BJ (cell line): Measurements from ENCODE around the gene SENP8. TPM values are rescaled to one million over a fixed set of nuclear protein-coding genes. Genes with fewer than 3 reads are reported as not detected.

Source experiments
- CTCF ChIA-PET: fragments of 350-600 bp; formaldehyde crosslinking; extraction: SDS; loops from one replicate; lab custom pipeline; 2021; ENCODE audit warnings: antibody characterized with exemption, inconsistent platforms; lab: Yijun Ruan, JAX
- POLR2A ChIA-PET: fragments of 300-600 bp; sonication (Branson Sonifier 250); formaldehyde crosslinking; extraction: SDS; loops from one replicate; lab custom pipeline; 2021; ENCODE audit warnings: antibody characterized with exemption; lab: Charles Lee
- DNase-seq: peaks from one replicate; pipeline ENCODE4 v3.0.0-alpha.2; 2011; ENCODE audit warnings: low read depth
- H3K27me3 ChIP-seq: 2 replicates; pipeline ENCODE4 v1.6.0; 2011; ENCODE audit warnings: low read length; ENCODE audit not compliant: control insufficient read depth, insufficient read depth
- H3K36me3 ChIP-seq: 2 replicates; pipeline ENCODE4 v1.5.1; 2011; ENCODE audit warnings: low read length; ENCODE audit not compliant: control insufficient read depth, insufficient read depth
- H3K4me3 ChIP-seq: 2 replicates; pipeline ENCODE4 v1.5.1; 2011; ENCODE audit warnings: low read depth, mild to moderate bottlenecking, control low read depth, low read length
- CTCF ChIP-seq: IDR thresholded peaks from 2 replicates; pipeline ENCODE4 v1.5.1; 2011; ENCODE audit warnings: low read depth, mild to moderate bottlenecking, control low read depth, inconsistent platforms, low read length, moderate library complexity; ENCODE audit not compliant: insufficient read depth
- polyA plus RNA-seq: library from polyadenylated mRNA; depleted of rRNA; stranded (reverse); fragments of >200 nt; gene quantifications from 2 replicates; pipeline ENCODE4 v1.2.3, GENCODE V29; 2011

Gene SENP8
- polyA plus RNA-seq, 1 experiment, result 3.1 TPM

GRCh38 chr15:72127724-72128322 is 9.6 kb downstream of the SENP8 start:
- no peak for TF ChIP-seq CTCF
- ChIA-PET POLR2A (no interaction called here), CTCF (interaction anchor here (0.7 kb wide), 1 partner anchor 14 kb away, joined by 3 read pairs; no protein-coding TSS in a partner anchor)
- H3K36me3 ChIP-seq, result no peaks in the 10 kb centered on the region
- no peak for DNase-seq
- no peak overlapping the region for H3K4me3 ChIP-seq
- no peaks in the 10 kb centered on the region for H3K27me3 ChIP-seq

GRCh38 chr15:72128359-72128758 is 10.2 kb downstream of the SENP8 start:
- TF ChIP-seq CTCF, result no peak
- Histone ChIP-seq H3K27me3 (no peaks in the 10 kb centered on the region), H3K36me3 (no peaks in the 10 kb centered on the region), H3K4me3 (no peak overlapping the region)
- CTCF ChIA-PET, result no interaction called here
- DNase-seq, result no peak
- POLR2A ChIA-PET, result no interaction called here

- POLR2A ChIA-PET, result no interaction called here
- DNase-seq, result no peak
- CTCF ChIA-PET, result no interaction called here
- TF ChIP-seq CTCF, result no peak
- H3K36me3 ChIP-seq, result no peaks in the 10 kb centered on the region
- H3K4me3 ChIP-seq, result no peak overlapping the region
- no peaks in the 10 kb centered on the region for H3K27me3 ChIP-seq
Measured at GRCh38 chr15:72130272-72130671, 12.1 kb downstream of the SENP8 start.

- POLR2A ChIA-PET, result no interaction called here
Measured at GRCh38 chr15:72131922-72132321, 13.7 kb downstream of the SENP8 start.

DNA sequence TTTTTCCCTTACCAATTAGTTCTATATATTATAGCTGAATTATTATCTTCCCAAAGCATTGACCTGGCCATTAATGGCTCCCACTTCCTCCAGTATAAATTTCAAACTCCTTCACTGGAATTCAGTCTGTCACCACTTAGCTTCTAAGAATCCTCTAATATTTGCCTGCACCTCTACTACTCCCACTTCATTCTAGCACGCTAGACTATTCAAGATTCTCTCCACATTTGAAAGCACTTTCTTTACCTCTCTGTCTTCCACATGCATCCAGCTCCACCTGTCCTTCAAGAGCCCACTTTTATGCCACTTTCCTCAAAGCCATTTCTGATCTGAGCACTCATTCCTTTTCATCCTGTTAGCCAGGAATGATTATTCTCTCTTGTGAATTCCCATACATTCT is 15.0 kb downstream of the SENP8 start:
- ChIA-PET CTCF (no interaction called here), POLR2A (no interaction called here)
- H3K27me3 ChIP-seq, result no peaks in the 10 kb centered on the region
- TF ChIP-seq CTCF, result no peak
- DNase-seq, result no peak
- H3K4me3 ChIP-seq, result no peak overlapping the region
- H3K36me3 ChIP-seq, result no peaks in the 10 kb centered on the region

More at GRCh38 chr15:72131922-72132321, 13.7 kb downstream of the SENP8 start:
- no peaks in the 10 kb centered on the region for H3K36me3 ChIP-seq
- no peaks in the 10 kb centered on the region for H3K27me3 ChIP-seq
- no peak overlapping the region for H3K4me3 ChIP-seq
- TF ChIP-seq CTCF, result no peak
- DNase-seq, result no peak
- CTCF ChIA-PET, result interaction anchor here (1.0 kb wide), 1 partner anchor 31 kb away, joined by 3 read pairs; no protein-coding TSS in a partner anchor
